PC-3 (cell line): Measurements from ENCODE around the gene GLS. TPM values are rescaled to one million over a fixed set of nuclear protein-coding genes. Genes with fewer than 3 reads are reported as not detected.

Experiments
- ATAC-seq: fragments of 200-7000 bp; cut with Tn5 transposase; 2 replicates; pipeline ENCODE4 v1.9.1; 2020; ENCODE audit warnings: mild to moderate bottlenecking, moderate library complexity
- BruUV-seq: library from RNA; stranded (reverse); fragments of 400-500 nt; replicated peaks from 2 replicates; lab custom pipeline; 2021; lab: Mats Ljungman, UMichigan
- CTCF ChIA-PET: fragments of 300-600 bp; sonication (Branson Sonifier 250); formaldehyde crosslinking; loops from one replicate; lab custom pipeline; 2022; ENCODE audit warnings: antibody characterized with exemption; lab: Charles Lee
- POLR2A ChIA-PET: fragments of 300-600 bp; sonication (Branson Sonifier 250); formaldehyde crosslinking; loops from one replicate; lab custom pipeline; 2022; ENCODE audit warnings: antibody characterized with exemption; ENCODE audit not compliant: unreplicated experiment; lab: Charles Lee
- DNase-seq: peaks from one replicate; pipeline ENCODE4 v3.0.0-alpha.2; 2015
- H2AFZ ChIP-seq: fragments of 300-600 bp; sonication (generic); 2 replicates; pipeline ENCODE4 v1.6.0; 2016; ENCODE audit warnings: antibody characterized with exemption, low read length
- H3F3A ChIP-seq: fragments of 300-600 bp; sonication (generic); one replicate; pipeline ENCODE4 v1.6.0; 2017; ENCODE audit warnings: antibody characterized with exemption, low read length, control low read depth, mild to moderate bottlenecking; ENCODE audit not compliant: unreplicated experiment
- H3K27ac ChIP-seq: fragments of 300-600 bp; sonication (generic); 2 replicates; pipeline ENCODE4 v1.5.1; 2016; ENCODE audit warnings: mild to moderate bottlenecking, low read length
- H3K27me3 ChIP-seq: fragments of 300-600 bp; sonication (generic); 2 replicates; pipeline ENCODE4 v1.6.1; 2016; ENCODE audit warnings: low read length, mixed read lengths
- H3K36me3 ChIP-seq: fragments of 300-600 bp; sonication (generic); 2 replicates; pipeline ENCODE4 v1.6.1; 2016; ENCODE audit warnings: low read depth, mixed run types, low read length, mixed read lengths
- H3K4me1 ChIP-seq: fragments of 300-600 bp; sonication (generic); 2 replicates; pipeline ENCODE4 v1.5.1; 2016; ENCODE audit warnings: low read length; ENCODE audit not compliant: insufficient read depth
- H3K4me2 ChIP-seq: fragments of 300-600 bp; sonication (generic); 2 replicates; pipeline ENCODE4 v1.6.0; 2016; ENCODE audit warnings: low read length
- H3K4me3 ChIP-seq: fragments of 300-600 bp; sonication (generic); 2 replicates; pipeline ENCODE4 v1.5.1; 2016; ENCODE audit warnings: mild to moderate bottlenecking, low read length, mixed read lengths
- H3K79me2 ChIP-seq: fragments of 300-600 bp; sonication (generic); 2 replicates; pipeline ENCODE4 v1.6.1; 2017; ENCODE audit warnings: low read length, mixed read lengths
- H3K9ac ChIP-seq: fragments of 300-600 bp; sonication (generic); 2 replicates; pipeline ENCODE4 v1.6.0; 2016; ENCODE audit warnings: mild to moderate bottlenecking, low read length
- H3K9me2 ChIP-seq: fragments of 300-600 bp; sonication (generic); replicated peaks from 2 replicates; pipeline ENCODE4 v1.6.1; 2016; ENCODE audit warnings: mixed run types, low read length, mixed read lengths
- H3K9me3 ChIP-seq: fragments of 300-600 bp; sonication (generic); 2 replicates; pipeline ENCODE4 v1.6.1; 2016; ENCODE audit warnings: low read length, mixed read lengths
- H4K20me1 ChIP-seq: fragments of 300-600 bp; sonication (generic); 2 replicates; pipeline ENCODE4 v1.6.1; 2016; ENCODE audit warnings: low read length, mixed read lengths
- EZH2 ChIP-seq: fragments of 300-600 bp; sonication (generic); IDR thresholded peaks from one replicate; pipeline ENCODE4 v1.6.1; 2017; ENCODE audit warnings: antibody characterized with exemption, mild to moderate bottlenecking, low read length; ENCODE audit not compliant: unreplicated experiment
- EZH2phosphoT487 ChIP-seq: fragments of 300-600 bp; sonication (generic); IDR thresholded peaks from 2 replicates; pipeline ENCODE4 v1.6.1; 2018; ENCODE audit warnings: mild to moderate bottlenecking, antibody characterized with exemption, low read length, borderline replicate concordance
- intact Hi-C: fragments of 100-400 bp; cut with micrococcal nuclease; formaldehyde crosslinking; loops from 2 replicates; pipeline ENCODE4 v1.9.0; 2023
- total RNA-seq: library from RNA; depleted of rRNA; stranded (reverse); fragments of >200 nt; gene quantifications from 2 replicates; pipeline ENCODE4 v1.2.3, GENCODE V29; 2014
- TF ChIP-seq, protein P1 (sequence below): fragments of 300-600 bp; sonication (generic); conservative IDR thresholded peaks from 2 replicates; pipeline ENCODE4 v1.5.1; 2017; ENCODE audit warnings: antibody characterized with exemption, low read depth, mild to moderate bottlenecking, low read length

The GLS gene
- total RNA-seq, 1 experiment from 2014 or later = 67.4 TPM

- CTCF ChIA-PET = no interaction called here
- no peaks in the 10 kb centered on the region for H3K27me3 ChIP-seq
- H3K9me3 ChIP-seq = no peaks in the 10 kb centered on the region
- intact Hi-C loops = no loop called here
- H3K4me2 ChIP-seq = no peak overlapping the region
- no peaks in the 10 kb centered on the region for H3K9me2 ChIP-seq
- no peak for ATAC-seq
- no peak overlapping the region for H3K9ac ChIP-seq
- H2AFZ ChIP-seq = no peak overlapping the region
- no TSS peak for BruUV-seq
- H4K20me1 ChIP-seq = no peaks in the 10 kb centered on the region
- DNase-seq = no peak
- POLR2A ChIA-PET = no interaction called here
- no peaks in the 10 kb centered on the region for H3F3A ChIP-seq
- H3K4me1 ChIP-seq = peaks cover 10% of the 10 kb centered on the region
- H3K36me3 ChIP-seq = peaks cover 70% of the 10 kb centered on the region
- H3K79me2 ChIP-seq = peaks cover 20% of the 10 kb centered on the region
- no peak for TF ChIP-seq EZH2phosphoT487
- TF ChIP-seq EZH2 = no peak
- TF ChIP-seq, protein P1, sequence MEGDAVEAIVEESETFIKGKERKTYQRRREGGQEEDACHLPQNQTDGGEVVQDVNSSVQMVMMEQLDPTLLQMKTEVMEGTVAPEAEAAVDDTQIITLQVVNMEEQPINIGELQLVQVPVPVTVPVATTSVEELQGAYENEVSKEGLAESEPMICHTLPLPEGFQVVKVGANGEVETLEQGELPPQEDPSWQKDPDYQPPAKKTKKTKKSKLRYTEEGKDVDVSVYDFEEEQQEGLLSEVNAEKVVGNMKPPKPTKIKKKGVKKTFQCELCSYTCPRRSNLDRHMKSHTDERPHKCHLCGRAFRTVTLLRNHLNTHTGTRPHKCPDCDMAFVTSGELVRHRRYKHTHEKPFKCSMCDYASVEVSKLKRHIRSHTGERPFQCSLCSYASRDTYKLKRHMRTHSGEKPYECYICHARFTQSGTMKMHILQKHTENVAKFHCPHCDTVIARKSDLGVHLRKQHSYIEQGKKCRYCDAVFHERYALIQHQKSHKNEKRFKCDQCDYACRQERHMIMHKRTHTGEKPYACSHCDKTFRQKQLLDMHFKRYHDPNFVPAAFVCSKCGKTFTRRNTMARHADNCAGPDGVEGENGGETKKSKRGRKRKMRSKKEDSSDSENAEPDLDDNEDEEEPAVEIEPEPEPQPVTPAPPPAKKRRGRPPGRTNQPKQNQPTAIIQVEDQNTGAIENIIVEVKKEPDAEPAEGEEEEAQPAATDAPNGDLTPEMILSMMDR = no peak
- no peak overlapping the region for H3K27ac ChIP-seq
- H3K4me3 ChIP-seq = no peak overlapping the region
Measured at GRCh38 chr2:191006997-191007783, 126.6 kb downstream of the GLS start.

- Histone ChIP-seq H3K9me3 (no peaks in the 10 kb centered on the region), H3K9ac (no peak overlapping the region), H3K4me1 (peaks cover 18% of the 10 kb centered on the region), H3K9me2 (no peaks in the 10 kb centered on the region), H3F3A (no peaks in the 10 kb centered on the region), H3K27me3 (no peaks in the 10 kb centered on the region), H4K20me1 (no peaks in the 10 kb centered on the region), H2AFZ (no peak overlapping the region), H3K4me3 (no peak overlapping the region), H3K36me3 (peaks cover 59% of the 10 kb centered on the region), H3K79me2 (peaks cover 31% of the 10 kb centered on the region), H3K27ac (no peak overlapping the region), H3K4me2 (no peak overlapping the region)
- no peak for TF ChIP-seq EZH2
- TF ChIP-seq EZH2phosphoT487 = no peak
- TF ChIP-seq, protein P1 = no peak
- DNase-seq (no peak), ATAC-seq (no peak)
- ChIA-PET POLR2A (interaction anchor here (0.7 kb wide), 1 partner anchor 12 kb away, joined by 3 read pairs; no protein-coding TSS in a partner anchor), CTCF (no interaction called here)
- BruUV-seq = no TSS peak
- intact Hi-C loops = no loop called here
Measured at GRCh38 chr2:191008286-191008685, 127.7 kb downstream of the GLS start.
